ENCODE results near the gene LGI2.

LGI2 gene

GRCh38 chr4:24963277-24963676 is 67.5 kb downstream of the LGI2 start:
- DNase-seq, result no peak

- DNase-seq, result no peak
Measured at GRCh38 chr4:24957886-24958285, 72.9 kb downstream of the LGI2 start.

GRCh38 chr4:24956763-24957162 is 74.0 kb downstream of the LGI2 start:
- DNase-seq, result no peak

GRCh38 chr4:24956091-24956490 is 74.7 kb downstream of the LGI2 start:
- DNase-seq, result no peak

- no peak for DNase-seq
Measured at GRCh38 chr4:24952667-24953066, 78.1 kb downstream of the LGI2 start.

GRCh38 chr4:24949970-24950369 is 80.8 kb downstream of the LGI2 start:
- no peak for DNase-seq
